HEK293 (cell line): Measurements from ENCODE around the gene ANAPC2.
A peak's percentile ranks its signal among the peaks of the same experiment; 100 is the strongest.

ENCODE experiments used
- CTCF ChIA-PET: fragments of 350-600 bp; formaldehyde crosslinking; extraction: SDS; loops from one replicate; lab custom pipeline; 2021; ENCODE audit warnings: antibody characterized with exemption; lab: Yijun Ruan, JAX
- POLR2A ChIA-PET: fragments of 300-600 bp; formaldehyde crosslinking; extraction: SDS; loops from one replicate; lab custom pipeline; 2020; ENCODE audit warnings: antibody characterized with exemption, inconsistent platforms; lab: Yijun Ruan, JAX
- H3K27ac ChIP-seq: fragments of 200-500 bp; sonication (Bioruptor generic); 2 replicates; pipeline ENCODE4 v1.5.1; 2014; ENCODE audit warnings: low read depth, low read length, control low read depth, inconsistent platforms; ENCODE audit errors: extremely low read depth
- H3K36me3 ChIP-seq, 2 experiments: fragments of 200-500 bp in 1 of 2; sonication (Bioruptor generic) in 1 of 2; 1 replicate in 1 of 2; 2 replicates in 1 of 2; pipeline ENCODE4 v1.5.1; 2014 to 2017; ENCODE audit warnings: inconsistent platforms in 2 of 2, low read length in 2 of 2; ENCODE audit not compliant: control insufficient read depth in 2 of 2, insufficient read depth in 1 of 2
- H3K4me1 ChIP-seq: fragments of 200-500 bp; sonication (Bioruptor generic); 2 replicates; pipeline ENCODE4 v1.5.1; 2014; ENCODE audit warnings: mild to moderate bottlenecking, low read length, inconsistent platforms; ENCODE audit not compliant: control insufficient read depth, insufficient read depth
- H3K4me3 ChIP-seq: 2 replicates; pipeline ENCODE4 v1.5.1; 2011; ENCODE audit warnings: low read depth, mild to moderate bottlenecking, control low read depth, low read length, moderate library complexity
- H3K9me3 ChIP-seq: fragments of 200-500 bp; sonication (Bioruptor generic); 2 replicates; pipeline ENCODE4 v1.5.1; 2014; ENCODE audit warnings: low read depth, low read length, inconsistent platforms; ENCODE audit not compliant: control insufficient read depth, insufficient read depth
- BCL11A ChIP-seq: fragments of 450-650 bp; formaldehyde crosslinking; IDR thresholded peaks from 2 replicates; pipeline ENCODE4 v1.5.1; 2016; ENCODE audit warnings: low read depth, missing biosample characterization, missing genetic modification characterization
- CTCF ChIP-seq: fragments of 450-650 bp; formaldehyde crosslinking; IDR thresholded peaks from 2 replicates; pipeline ENCODE4 v1.5.1; 2016; ENCODE audit warnings: missing biosample characterization, missing genetic modification characterization
- GLIS2 ChIP-seq: fragments of 450-650 bp; formaldehyde crosslinking; IDR thresholded peaks from 2 replicates; pipeline ENCODE4 v1.5.1; 2016; ENCODE audit warnings: missing biosample characterization, missing genetic modification characterization
- HIC1 ChIP-seq: fragments of 450-650 bp; formaldehyde crosslinking; IDR thresholded peaks from 2 replicates; pipeline ENCODE4 v1.5.1; 2016; ENCODE audit warnings: missing biosample characterization, missing genetic modification characterization
- PATZ1 ChIP-seq: fragments of 450-650 bp; formaldehyde crosslinking; IDR thresholded peaks from 2 replicates; pipeline ENCODE4 v1.5.1; 2016; ENCODE audit warnings: missing biosample characterization, missing genetic modification characterization
- REST ChIP-seq: fragments of 450-650 bp; formaldehyde crosslinking; IDR thresholded peaks from 2 replicates; pipeline ENCODE4 v1.5.1; 2016; ENCODE audit warnings: missing biosample characterization, missing genetic modification characterization
- SCRT1 ChIP-seq: fragments of 450-650 bp; formaldehyde crosslinking; IDR thresholded peaks from 2 replicates; pipeline ENCODE4 v1.5.1; 2016; ENCODE audit warnings: missing biosample characterization, missing genetic modification characterization, borderline replicate concordance
- ZFHX2 ChIP-seq: fragments of 450-650 bp; formaldehyde crosslinking; conservative IDR thresholded peaks from 2 replicates; pipeline ENCODE4 v1.5.1; 2016; ENCODE audit warnings: missing biosample characterization, missing genetic modification characterization
- ZFP3 ChIP-seq: fragments of 450-650 bp; formaldehyde crosslinking; IDR thresholded peaks from 2 replicates; pipeline ENCODE4 v1.5.1; 2016; ENCODE audit warnings: low read depth, missing biosample characterization, missing genetic modification characterization
- ZNF112 ChIP-seq: fragments of 450-650 bp; formaldehyde crosslinking; IDR thresholded peaks from 2 replicates; pipeline ENCODE4 v1.5.0; 2017; ENCODE audit warnings: missing biosample characterization, missing genetic modification characterization
- ZNF138 ChIP-seq: fragments of 450-650 bp; formaldehyde crosslinking; IDR thresholded peaks from 2 replicates; pipeline ENCODE4 v1.5.1; 2016; ENCODE audit warnings: missing biosample characterization, missing genetic modification characterization, borderline replicate concordance
- ZNF146 ChIP-seq: fragments of 450-650 bp; formaldehyde crosslinking; IDR thresholded peaks from 2 replicates; pipeline ENCODE4 v1.5.1; 2016; ENCODE audit warnings: missing biosample characterization, missing genetic modification characterization
- ZNF19 ChIP-seq: fragments of 450-650 bp; formaldehyde crosslinking; IDR thresholded peaks from 2 replicates; pipeline ENCODE4; 2016; ENCODE audit warnings: missing biosample characterization, missing genetic modification characterization, low read depth
- ZNF239 ChIP-seq: fragments of 450-650 bp; formaldehyde crosslinking; IDR thresholded peaks from 2 replicates; pipeline ENCODE4 v1.5.1; 2016; ENCODE audit warnings: missing biosample characterization, missing genetic modification characterization
- ZNF416 ChIP-seq: fragments of 450-650 bp; formaldehyde crosslinking; IDR thresholded peaks from 2 replicates; pipeline ENCODE4 v1.5.1; 2016; ENCODE audit warnings: missing biosample characterization, missing genetic modification characterization
- ZNF423 ChIP-seq: fragments of 450-650 bp; formaldehyde crosslinking; IDR thresholded peaks from 2 replicates; pipeline ENCODE4 v1.5.1; 2016; ENCODE audit warnings: missing biosample characterization, missing genetic modification characterization
- ZNF48 ChIP-seq: fragments of 450-650 bp; formaldehyde crosslinking; IDR thresholded peaks from 2 replicates; pipeline ENCODE4 v1.5.1; 2016; ENCODE audit warnings: missing biosample characterization, missing genetic modification characterization
- ZNF645 ChIP-seq: fragments of 450-650 bp; formaldehyde crosslinking; IDR thresholded peaks from 2 replicates; pipeline ENCODE4; 2016; ENCODE audit warnings: missing biosample characterization, missing genetic modification characterization
- ZNF654 ChIP-seq: fragments of 450-650 bp; formaldehyde crosslinking; IDR thresholded peaks from 2 replicates; pipeline ENCODE4 v1.5.1; 2016; ENCODE audit warnings: low read depth, missing biosample characterization, missing genetic modification characterization
- ZSCAN16 ChIP-seq: fragments of 450-650 bp; formaldehyde crosslinking; IDR thresholded peaks from 2 replicates; pipeline ENCODE4 v1.5.1; 2016; ENCODE audit warnings: missing biosample characterization, missing genetic modification characterization

Gene ANAPC2

GRCh38 chr9:137221506-137222111 lies 33.2 kb upstream of the ANAPC2 start (continued):
- TF ChIP-seq ZFHX2 (tag by site-specific recombination) (no peak; the same call in 1 of the 2 replicates), ZNF239 (tag by site-specific recombination) (no peak)
- TF ChIP-seq, all 188 proteins: peak for 14

- ChIA-PET POLR2A (interaction anchor here (1.1 to 17.2 kb wide), 4 partner anchors 13 to 94 kb away, joined by 3 to 304 read pairs (median 120); partner anchors contain the start of genes NDOR1, TMEM203, TPRN and TUBB4B), CTCF (interaction anchor here (0.7 kb wide), 1 partner anchor 39 kb away, joined by 3 read pairs; no protein-coding TSS in a partner anchor)
- Histone ChIP-seq H3K36me3 (peaks cover 0 to 34% of the 10 kb centered on the region in 2 experiments; a peak in 1 of 3 replicates), H3K9me3 (no peaks in the 10 kb centered on the region), H3K4me1 (peaks cover 4% of the 10 kb centered on the region), H3K27ac (no peak overlapping the region), H3K4me3 (no peak overlapping the region)
- TF ChIP-seq ZNF138 (tag by site-specific recombination): no peak
- TF ChIP-seq CTCF: no peak
- no peak for TF ChIP-seq SCRT1
- TF ChIP-seq REST (tag by site-specific recombination): no peak
- no peak for TF ChIP-seq ZNF112 (tag by site-specific recombination)
Measured at GRCh38 chr9:137221095-137221505, 32.7 kb upstream of the ANAPC2 start.

- ChIA-PET CTCF (interaction anchor here (0.7 kb wide), 2 partner anchors 40 to 321 kb away, joined by 3 read pairs; no protein-coding TSS in a partner anchor), POLR2A (interaction anchor here (1.0 to 17.2 kb wide), 5 partner anchors 12 to 93 kb away, joined by 3 to 304 read pairs (median 5); partner anchors contain the start of genes NDOR1, TMEM203, TPRN and TUBB4B)
- Histone ChIP-seq H3K4me1 (peaks cover 4% of the 10 kb centered on the region), H3K9me3 (no peaks in the 10 kb centered on the region), H3K4me3 (no peak overlapping the region), H3K27ac (no peak overlapping the region), H3K36me3 (peaks cover 0 to 40% of the 10 kb centered on the region in 2 experiments; a peak in 1 of 3 replicates)
- no peak for TF ChIP-seq ZNF146 (tag by site-specific recombination)
- TF ChIP-seq ZNF654: no peak
- no peak for TF ChIP-seq ZSCAN16 (tag by site-specific recombination)
- 0 out of 2 replicates have a peak, but pooled peaks have one; percentile 45 for TF ChIP-seq BCL11A
- no peak for TF ChIP-seq ZNF645
- no peak for TF ChIP-seq ZFP3 (tag by site-specific recombination)
- no peak for TF ChIP-seq ZNF19 (tag by site-specific recombination)
- peak; percentile 77 for TF ChIP-seq PATZ1 (tag by site-specific recombination)
- TF ChIP-seq ZNF48 (tag by site-specific recombination): no peak
- TF ChIP-seq HIC1 (tag by site-specific recombination): 0 out of 2 replicates have a peak, but pooled peaks have one; percentile 42
- TF ChIP-seq GLIS2: peak; percentile 50; the same call in 1 of the 2 replicates
- TF ChIP-seq ZNF423 (tag by site-specific recombination): no peak
- no peak for TF ChIP-seq ZNF416 (tag by site-specific recombination)
Measured at GRCh38 chr9:137220317-137221094, 32.1 kb upstream of the ANAPC2 start.
